HG03139 (cell line): ENCODE data around the gene NELFB.

Experiments
- ATAC-seq: cut with Tn5 transposase; IDR thresholded peaks from one replicate; pipeline ENCODE4 v1.9.1; 2021; ENCODE audit not compliant: unreplicated experiment

Gene NELFB

DNA sequence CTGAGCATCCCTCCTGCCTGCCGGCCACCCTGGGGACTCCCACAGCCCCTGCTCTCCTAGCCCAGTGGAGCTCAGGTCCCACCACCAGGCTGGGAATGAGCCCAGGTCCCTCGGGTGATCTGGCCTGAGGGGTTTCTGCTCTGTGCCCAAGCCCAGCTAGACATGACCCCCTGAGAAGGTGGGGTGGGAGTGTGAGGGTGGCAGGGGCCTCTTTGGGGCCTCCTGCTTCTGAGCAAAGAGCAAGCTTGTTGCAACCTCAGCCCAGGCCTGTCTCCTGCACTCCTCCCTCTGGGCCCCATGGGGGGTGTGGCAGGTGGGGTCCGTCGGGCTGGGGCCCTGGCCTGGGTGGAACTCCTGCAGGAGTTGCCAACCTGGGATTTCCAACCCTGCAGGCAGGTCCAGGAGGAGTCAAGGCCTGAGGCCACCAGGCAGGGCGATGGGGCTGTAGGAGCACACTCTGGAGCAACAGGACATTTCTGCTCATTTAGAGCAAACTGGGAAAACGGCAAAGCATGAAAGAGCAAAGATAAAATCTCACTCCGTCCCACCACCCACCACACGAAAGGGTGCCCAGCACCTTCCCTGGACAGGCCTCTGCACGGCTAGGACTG, 58.3 kb downstream of the NELFB start:
- no peak for ATAC-seq

DNA sequence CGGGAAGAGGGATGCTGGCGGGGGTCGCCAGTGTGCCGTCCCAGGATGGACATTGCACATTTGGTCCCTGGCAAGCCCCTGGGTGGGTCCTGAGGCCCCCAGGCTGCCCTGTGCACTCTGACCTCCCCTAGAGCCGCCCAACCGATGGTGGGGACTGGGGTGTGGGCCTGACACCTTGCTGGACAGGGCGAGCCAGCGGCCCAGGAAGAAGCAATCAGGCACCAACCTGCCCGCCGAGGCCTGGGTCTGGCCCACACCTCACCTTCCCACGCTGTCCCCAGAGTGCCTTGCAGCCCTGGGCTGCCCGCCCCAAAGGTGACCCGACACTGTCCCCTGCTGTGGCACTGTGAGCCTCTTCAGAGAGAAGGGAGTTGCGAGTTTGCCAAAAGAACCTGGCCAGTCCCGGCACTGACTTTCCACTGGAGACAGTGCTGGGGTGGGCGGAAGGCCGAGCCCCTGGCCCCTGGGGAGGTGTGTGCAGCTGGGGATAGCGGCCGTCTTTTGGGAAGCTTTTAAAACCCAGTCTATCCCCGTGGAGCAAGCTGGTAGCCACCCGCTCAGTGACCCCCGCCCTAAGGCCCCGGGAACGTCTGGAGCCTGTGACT, 58.9 kb downstream of the NELFB start:
- ATAC-seq = no peak

DNA sequence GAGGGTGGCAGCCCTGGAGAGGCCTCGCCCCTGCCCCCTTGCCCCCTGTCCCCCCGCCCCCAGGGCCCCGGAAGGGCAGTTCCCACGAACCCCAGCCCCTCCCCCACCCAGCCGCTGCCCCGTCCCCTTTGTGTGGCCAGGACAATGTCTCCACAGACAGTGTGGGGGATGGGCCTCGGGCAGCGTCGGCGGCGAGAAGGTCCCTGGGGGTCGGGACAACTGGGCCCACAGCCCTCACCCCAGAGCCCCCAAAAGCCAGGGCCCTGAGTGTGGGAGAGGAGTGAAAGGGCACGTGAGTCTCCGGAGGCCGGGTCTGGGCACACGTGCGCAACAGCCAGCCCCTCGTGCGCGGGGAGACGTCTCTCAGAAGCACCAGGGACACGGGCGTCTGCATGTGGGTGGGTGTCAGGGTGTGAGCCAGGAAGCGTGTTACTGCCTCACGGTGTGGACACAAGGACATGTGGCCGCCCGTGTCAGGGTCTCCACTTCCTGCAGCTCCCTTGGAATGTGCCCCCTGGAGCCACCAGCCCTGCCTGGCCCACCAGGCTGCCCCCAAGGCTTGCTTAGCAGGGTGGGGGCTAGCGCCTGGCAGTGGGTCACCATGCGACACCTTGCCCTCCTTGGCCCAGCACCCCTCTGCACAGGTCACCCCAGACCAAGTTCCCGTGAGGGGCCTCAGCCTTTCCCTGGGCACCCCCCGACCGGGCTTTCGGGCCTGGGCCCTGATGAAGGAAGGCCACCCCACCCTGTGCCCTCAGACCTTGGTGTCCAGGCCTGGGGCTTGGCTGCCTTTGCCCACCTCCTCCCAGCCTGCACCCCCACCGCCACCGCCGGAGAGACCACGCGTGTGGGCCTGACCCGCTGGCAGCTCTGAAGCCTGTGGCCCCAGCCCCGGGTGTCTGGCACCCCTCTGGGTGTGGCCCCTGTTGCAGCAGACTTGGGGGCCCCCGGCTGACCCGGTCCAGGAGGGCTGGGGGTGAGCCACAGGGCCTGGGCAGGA, 59.7 kb downstream of the NELFB start:
- no peak for ATAC-seq

- ATAC-seq = no peak
These were observed 60.5 kb downstream of the NELFB start for GRCh38 chr9:137315581-137316011.

GRCh38 chr9:137316012-137316981, 61.2 kb downstream of the NELFB start:
- no peak for ATAC-seq

DNA sequence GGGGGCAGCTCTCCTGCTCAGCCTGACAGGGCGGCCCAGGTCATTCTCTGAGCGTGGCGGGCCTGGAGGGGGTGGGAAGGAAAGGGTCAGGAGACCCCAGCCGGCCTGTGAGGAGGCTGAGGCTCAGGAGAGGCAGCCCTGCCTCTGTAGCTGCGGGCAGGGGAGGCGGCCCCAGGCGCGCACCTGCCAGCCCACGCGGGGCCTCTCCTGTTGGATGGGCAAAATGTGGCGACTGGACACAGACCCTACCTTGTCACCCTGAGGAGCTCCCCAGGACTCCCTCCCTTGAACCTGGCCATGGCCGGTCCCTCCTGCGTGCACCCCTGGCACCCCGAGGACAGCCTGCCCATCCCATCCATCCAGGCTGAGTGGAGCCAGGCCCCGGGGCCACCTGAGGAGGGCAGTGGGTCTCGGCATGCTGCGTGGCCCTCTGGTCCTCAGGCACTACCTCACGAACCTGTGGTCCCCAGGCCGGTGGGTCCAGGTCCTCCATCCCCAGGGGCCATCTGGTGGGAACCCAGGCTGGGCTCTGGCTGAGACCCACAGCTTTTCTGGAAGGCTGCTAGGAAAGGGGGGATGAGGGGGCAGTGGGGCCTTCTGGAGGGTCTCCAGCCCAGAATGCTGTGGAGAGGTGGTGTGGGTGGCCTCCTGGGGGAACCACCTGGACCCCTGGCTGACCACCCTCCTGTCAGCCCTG, 62.0 kb downstream of the NELFB start:
- no peak for ATAC-seq

- ATAC-seq = no peak
These were observed 62.8 kb downstream of the NELFB start for GRCh38 chr9:137317718-137318511.

- no peak for ATAC-seq
These were observed 63.5 kb downstream of the NELFB start for GRCh38 chr9:137318602-137319001.

- ATAC-seq = no peak
These were observed 64.0 kb downstream of the NELFB start for GRCh38 chr9:137319011-137319738.

- ATAC-seq = no peak
These were observed 64.8 kb downstream of the NELFB start for GRCh38 chr9:137319739-137320551.

DNA sequence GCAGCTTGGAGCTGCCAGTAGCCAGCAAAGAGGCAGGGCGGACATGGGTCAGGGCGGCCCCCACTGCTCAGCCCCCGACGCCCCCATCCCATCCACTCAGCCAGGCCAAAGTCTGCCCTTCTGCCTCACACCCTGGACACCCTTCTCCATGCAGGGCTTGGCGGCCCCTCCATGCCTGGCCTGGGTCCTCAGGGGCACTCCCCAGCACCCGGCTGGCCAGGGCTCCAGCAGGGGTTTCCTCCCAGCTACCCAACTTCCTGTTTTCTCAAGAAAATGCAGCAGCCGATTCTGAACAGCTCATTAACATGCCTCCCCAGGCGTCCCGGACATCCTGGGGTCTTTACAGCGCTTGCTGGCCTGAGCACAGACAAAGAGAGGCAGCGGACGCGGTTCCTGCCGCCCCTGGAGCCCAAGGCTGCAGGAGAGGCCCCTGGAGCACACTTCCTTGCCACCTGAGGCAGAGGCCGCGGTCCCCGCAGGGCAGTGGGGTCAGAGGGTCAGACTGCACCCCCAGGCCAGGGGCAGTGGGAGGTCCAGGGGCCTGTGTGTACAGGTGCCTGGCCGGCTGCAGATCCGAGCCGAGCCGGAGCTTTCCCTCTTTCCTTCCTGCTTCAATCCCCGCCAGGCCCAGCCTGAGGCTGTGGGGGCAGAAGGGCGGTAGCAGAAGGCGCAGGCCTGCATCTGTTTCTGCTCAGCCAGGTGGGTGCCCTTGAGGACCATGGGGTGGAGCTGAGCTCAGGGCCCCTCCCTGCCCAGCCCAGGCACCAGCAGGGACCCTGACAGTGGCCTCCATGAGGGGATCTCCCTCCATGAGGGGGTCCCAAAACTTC, 65.6 kb downstream of the NELFB start:
- ATAC-seq = no peak

- ATAC-seq = no peak
These were observed 66.7 kb downstream of the NELFB start for GRCh38 chr9:137321726-137322361.
